ENCODE measurements around the gene TP53I13. TPM values are rescaled to one million over a fixed set of nuclear protein-coding genes. Genes with fewer than 3 reads are reported as not detected.

TP53I13 gene
- total RNA-seq, 1 experiment from 2014 or later = 28.1 TPM

- no peak within 1 kb of the TSS for H3K56ac ChIP-seq (ENCODE audit: insufficient read length, low read depth, low read length)
- H3K23me2 ChIP-seq (ENCODE audit: insufficient read length, low read depth, low read length, poor library complexity, severe bottlenecking) = peaks cover 21% of the 10 kb centered on the region
- no peaks in the 10 kb centered on the region for H3K79me2 ChIP-seq (ENCODE audit: insufficient read depth, low read length)
- H3K9ac ChIP-seq (ENCODE audit: extremely low read depth, insufficient read length, low read length) = no peak within 1 kb of the TSS
- H4K91ac ChIP-seq (ENCODE audit: insufficient read length, low read depth, low read length) = no peak within 1 kb of the TSS
- no peaks in the 10 kb centered on the region for H3K9me3 ChIP-seq (ENCODE audit: control insufficient read depth, low read depth, low read length)
- H3K4me2 ChIP-seq (ENCODE audit: insufficient read depth, insufficient read length, low read length) = peak within 1 kb of the TSS; percentile 77
- H3K4me1 ChIP-seq (ENCODE audit: insufficient read depth, low read length) = no peaks in the 10 kb centered on the region
- no peak within 1 kb of the TSS for H2AK5ac ChIP-seq (ENCODE audit: insufficient read length, low read length)
- H3K27me3 ChIP-seq (ENCODE audit: insufficient read depth, low read length) = peaks cover 8% of the 10 kb centered on the region; the same call in 1 of the 2 replicates
- Mint-ChIP-seq H3K9me3 (no peaks in the 10 kb centered on the region; a peak in 1 of 5 replicates), H3K27ac (no peak within 1 kb of the TSS), H3K36me3 (ENCODE audit: insufficient read depth in 1 of 3, low read depth in 3 of 3) (peaks cover 0 to 7% (median 5%) of the 10 kb centered on the region in 3 experiments; a peak in 5 of 7 replicates), H3K27me3 (ENCODE audit: low read depth) (peaks cover 52% of the 10 kb centered on the region), H3K4me1 (peaks cover 13 to 16% of the 10 kb centered on the region in 2 experiments), H3K4me3 (peak within 1 kb of the TSS; percentile 81 to 90)
- H3K79me1 ChIP-seq (ENCODE audit: insufficient read depth, low read depth, low read length, poor library complexity, severe bottlenecking) = no peaks in the 10 kb centered on the region
- no peak within 1 kb of the TSS for H2BK120ac ChIP-seq (ENCODE audit: low read depth, low read length, poor library complexity, severe bottlenecking)
- H2BK5ac ChIP-seq (ENCODE audit: insufficient read length, low read length) = no peak within 1 kb of the TSS
- no peaks in the 10 kb centered on the region for H4K20me1 ChIP-seq (ENCODE audit: control insufficient read depth, insufficient read depth, insufficient read length)
- no peak within 1 kb of the TSS for H2BK12ac ChIP-seq (ENCODE audit: insufficient read length, low read depth, low read length)
- H4K5ac ChIP-seq (ENCODE audit: insufficient read length, low read depth, low read length) = no peak within 1 kb of the TSS
- peak; percentile 65 for DNase-seq
- H3T11ph ChIP-seq (ENCODE audit: low read length) = no peak within 1 kb of the TSS
- no peak within 1 kb of the TSS for H3K14ac ChIP-seq (ENCODE audit: insufficient read depth, low read length)
- no peak within 1 kb of the TSS for H3K27ac ChIP-seq (ENCODE audit: insufficient read length, low read depth, low read length)
- WGBS (ENCODE audit: extremely low coverage, insufficient read length, low lambda C conversion rate) = no CpG with 5 or more reads among the region's 94 CpGs
- no peak within 1 kb of the TSS for H2BK20ac ChIP-seq (ENCODE audit: low read depth, low read length, poor library complexity, severe bottlenecking)
- no peak within 1 kb of the TSS; the same call in 1 of the 2 replicates for H2BK15ac ChIP-seq (ENCODE audit: low read depth, low read length)
- H3K23ac ChIP-seq (ENCODE audit: insufficient read length, low read depth, low read length) = no peak within 1 kb of the TSS
- H3K4ac ChIP-seq (ENCODE audit: low read depth, low read length) = no peak within 1 kb of the TSS
- H4K8ac ChIP-seq (replicated peaks; ENCODE audit: insufficient read length, low read depth, low read length) = no peak within 1 kb of the TSS
- H2AFZ ChIP-seq (ENCODE audit: low read length) = no peak within 1 kb of the TSS
- no peak for TF ChIP-seq CTCF (conservative IDR thresholded peaks at IDR 0.05)
- no peak within 1 kb of the TSS for H3K18ac ChIP-seq (ENCODE audit: insufficient read length, low read depth, low read length)
Observed at GRCh38 chr17:29566473-29567303, 1.8 kb upstream of the TP53I13 start, which contains the start of gene ABHD15. Gene ABHD15 (minus strand): TSS chr17:29567037. CDS start chr17:29566966, 71 bp downstream.

Measured in H9 (cell line).